NT2/D1 (cell line): ENCODE results near the gene BNC2.
"Not testable (repeated sequence)": the region's sequence is repeated elsewhere in the genome, so short reads cannot be mapped to it uniquely, and the experiment has no call there.

Experiments used
- DNase-seq: peaks from one replicate; pipeline ENCODE4 v3.0.0-alpha.2; 2011; ENCODE audit warnings: low read depth, low spot score
- H3K27me3 ChIP-seq: 2 replicates; pipeline ENCODE4 v1.6.0; 2011; ENCODE audit warnings: mild to moderate bottlenecking; ENCODE audit not compliant: insufficient read length, insufficient read depth
- H3K36me3 ChIP-seq: 2 replicates; pipeline ENCODE4 v1.6.1; 2011; ENCODE audit warnings: mild to moderate bottlenecking, low read length, mixed read lengths; ENCODE audit not compliant: insufficient read depth, insufficient read length
- H3K4me1 ChIP-seq: 2 replicates; pipeline ENCODE4 v1.5.1; 2011; ENCODE audit not compliant: insufficient read depth, insufficient read length
- H3K4me3 ChIP-seq: 2 replicates; pipeline ENCODE4 v1.5.1; 2011; ENCODE audit warnings: low read depth; ENCODE audit not compliant: insufficient read length
- H3K9ac ChIP-seq: 2 replicates; pipeline ENCODE4 v1.6.0; 2011; ENCODE audit warnings: low read depth; ENCODE audit not compliant: insufficient read length
- H3K9me3 ChIP-seq: 2 replicates; pipeline ENCODE4 v1.5.1; 2011; ENCODE audit warnings: mild to moderate bottlenecking, low read length; ENCODE audit not compliant: insufficient read depth
- SUZ12 ChIP-seq: IDR thresholded peaks from 2 replicates; pipeline ENCODE4 v1.6.1; 2011; ENCODE audit not compliant: insufficient read length, insufficient read depth; ENCODE audit errors: extremely low read depth
- YY1 ChIP-seq: IDR thresholded peaks from 2 replicates; pipeline ENCODE4 v1.6.1; 2011; ENCODE audit not compliant: insufficient read length, insufficient read depth
- ZNF274 ChIP-seq: IDR thresholded peaks from 2 replicates; pipeline ENCODE4 v1.6.1; 2011; ENCODE audit warnings: mild to moderate bottlenecking, low read depth, low read length

The BNC2 gene

GRCh38 chr9:16441791-16442190 is 428.7 kb downstream of the BNC2 start:
- TF ChIP-seq ZNF274 = no peak
- no peak for TF ChIP-seq SUZ12
- TF ChIP-seq YY1 = no peak
- Histone ChIP-seq H3K27me3 (no peaks in the 10 kb centered on the region), H3K4me3 (no peak overlapping the region), H3K36me3 (no peaks in the 10 kb centered on the region), H3K9me3 (no peaks in the 10 kb centered on the region), H3K4me1 (no peaks in the 10 kb centered on the region), H3K9ac (no peak overlapping the region)
- DNase-seq = no peak

GRCh38 chr9:16438831-16439230 is 431.6 kb downstream of the BNC2 start:
- not testable (repeated sequence) for DNase-seq, H3K9me3 ChIP-seq, H3K4me1 ChIP-seq, H3K9ac ChIP-seq, H3K36me3 ChIP-seq, H3K27me3 ChIP-seq, H3K4me3 ChIP-seq

- no peak overlapping the region for H3K4me3 ChIP-seq
- H3K27me3 ChIP-seq = no peaks in the 10 kb centered on the region
- H3K9me3 ChIP-seq = no peaks in the 10 kb centered on the region; the same call in 1 of the 2 replicates
- DNase-seq = no peak
- no peak overlapping the region for H3K9ac ChIP-seq
- TF ChIP-seq YY1 (no peak), SUZ12 (no peak), ZNF274 (no peak)
- H3K36me3 ChIP-seq = no peaks in the 10 kb centered on the region
- H3K4me1 ChIP-seq = no peaks in the 10 kb centered on the region
Observed at GRCh38 chr9:16436545-16436944, 433.9 kb downstream of the BNC2 start.

GRCh38 chr9:16434526-16434925 is 435.9 kb downstream of the BNC2 start:
- H3K4me1 ChIP-seq = no peaks in the 10 kb centered on the region
- H3K27me3 ChIP-seq = no peaks in the 10 kb centered on the region
- no peaks in the 10 kb centered on the region for H3K36me3 ChIP-seq
- no peak overlapping the region for H3K9ac ChIP-seq
- no peak for DNase-seq
- no peak overlapping the region for H3K4me3 ChIP-seq
- no peaks in the 10 kb centered on the region; the same call in 1 of the 2 replicates for H3K9me3 ChIP-seq
- no peak for TF ChIP-seq YY1
- no peak for TF ChIP-seq ZNF274
- no peak for TF ChIP-seq SUZ12

GRCh38 chr9:16433494-16433893 is 437.0 kb downstream of the BNC2 start:
- no peaks in the 10 kb centered on the region for H3K36me3 ChIP-seq
- no peak overlapping the region for H3K4me3 ChIP-seq
- H3K27me3 ChIP-seq = no peaks in the 10 kb centered on the region
- no peaks in the 10 kb centered on the region; the same call in 1 of the 2 replicates for H3K9me3 ChIP-seq
- TF ChIP-seq YY1 (no peak), ZNF274 (no peak), SUZ12 (no peak)
- H3K9ac ChIP-seq = no peak overlapping the region
- no peak for DNase-seq
- H3K4me1 ChIP-seq = no peaks in the 10 kb centered on the region

- Histone ChIP-seq H3K9me3 (no peaks in the 10 kb centered on the region; the same call in 1 of the 2 replicates), H3K27me3 (no peaks in the 10 kb centered on the region), H3K9ac (no peak overlapping the region), H3K4me3 (no peak overlapping the region), H3K4me1 (no peaks in the 10 kb centered on the region), H3K36me3 (no peaks in the 10 kb centered on the region)
- no peak for DNase-seq
- no peak for TF ChIP-seq ZNF274
- no peak for TF ChIP-seq SUZ12
- no peak for TF ChIP-seq YY1
Observed at GRCh38 chr9:16431666-16432392, 438.6 kb downstream of the BNC2 start.

GRCh38 chr9:16429671-16430070 is 440.8 kb downstream of the BNC2 start:
- H3K9ac ChIP-seq = no peak overlapping the region
- no peak for DNase-seq
- TF ChIP-seq SUZ12 (no peak), YY1 (no peak), ZNF274 (no peak)
- no peak overlapping the region for H3K4me3 ChIP-seq
- no peaks in the 10 kb centered on the region for H3K4me1 ChIP-seq
- no peaks in the 10 kb centered on the region for H3K9me3 ChIP-seq
- no peaks in the 10 kb centered on the region for H3K36me3 ChIP-seq
- no peaks in the 10 kb centered on the region for H3K27me3 ChIP-seq
